ENCODE measurements around the gene NUCKS1.

Gene NUCKS1

GRCh38 chr1:205750138-205751035, at the start of gene NUCKS1:
NUCKS1 (minus strand) TSS chr1:205750182; CDS start chr1:205749973, 209 bp downstream.
- DNase-seq (ENCODE audit: low read depth in 1 of 2, low spot score in 1 of 2), result peak; percentile 89 to 92

GRCh38 chr1:205798577-205798976, 48.6 kb upstream of the NUCKS1 start:
- DNase-seq (ENCODE audit: low read depth in 1 of 2, low spot score in 1 of 2), result no peak

- DNase-seq (ENCODE audit: low read depth in 1 of 2, low spot score in 1 of 2), result no peak
Observed at GRCh38 chr1:205797168-205797567, 47.2 kb upstream of the NUCKS1 start.

GRCh38 chr1:205794011-205794730, 44.2 kb upstream of the NUCKS1 start:
- no peak for DNase-seq (ENCODE audit: low read depth in 1 of 2, low spot score in 1 of 2)

- DNase-seq (ENCODE audit: low read depth in 1 of 2, low spot score in 1 of 2), result no peak
Observed at GRCh38 chr1:205792961-205793673, 43.1 kb upstream of the NUCKS1 start.

GRCh38 chr1:205792481-205792881, 42.5 kb upstream of the NUCKS1 start:
- no peak for DNase-seq (ENCODE audit: low read depth in 1 of 2, low spot score in 1 of 2)

GRCh38 chr1:205791568-205792180, 41.7 kb upstream of the NUCKS1 start:
- peak; percentile 27 to 33 for DNase-seq (ENCODE audit: low read depth in 1 of 2, low spot score in 1 of 2)

GRCh38 chr1:205787287-205787916, 37.4 kb upstream of the NUCKS1 start:
- DNase-seq (ENCODE audit: low read depth in 1 of 2, low spot score in 1 of 2), result no peak

GRCh38 chr1:205786601-205787000, 36.6 kb upstream of the NUCKS1 start:
- no peak for DNase-seq (ENCODE audit: low read depth in 1 of 2, low spot score in 1 of 2)

GRCh38 chr1:205785446-205785845, 35.5 kb upstream of the NUCKS1 start:
- no peak for DNase-seq (ENCODE audit: low read depth in 1 of 2, low spot score in 1 of 2)

GRCh38 chr1:205783904-205784303, 33.9 kb upstream of the NUCKS1 start:
- no peak for DNase-seq (ENCODE audit: low read depth in 1 of 2, low spot score in 1 of 2)

- no peak for DNase-seq (ENCODE audit: low read depth in 1 of 2, low spot score in 1 of 2)
Observed at GRCh38 chr1:205783433-205783795, 33.4 kb upstream of the NUCKS1 start.

GRCh38 chr1:205782627-205783432, 32.8 kb upstream of the NUCKS1 start:
- no peak for DNase-seq (ENCODE audit: low read depth in 1 of 2, low spot score in 1 of 2)

- no peak for DNase-seq (ENCODE audit: low read depth in 1 of 2, low spot score in 1 of 2)
Observed at GRCh38 chr1:205780335-205780734, 30.4 kb upstream of the NUCKS1 start.

- DNase-seq (ENCODE audit: low read depth in 1 of 2, low spot score in 1 of 2), result no peak
Observed at GRCh38 chr1:205777994-205778393, 28.0 kb upstream of the NUCKS1 start.

GRCh38 chr1:205775717-205776056, 25.7 kb upstream of the NUCKS1 start:
- no peak for DNase-seq (ENCODE audit: low read depth in 1 of 2, low spot score in 1 of 2)

- DNase-seq (ENCODE audit: low read depth in 1 of 2, low spot score in 1 of 2), result peak; percentile 58 to 65
Observed at GRCh38 chr1:205775015-205775716, 25.2 kb upstream of the NUCKS1 start, which contains the start of gene RAB29. RAB29 (minus strand) TSS chr1:205775482; CDS start chr1:205774956, 526 bp downstream.

- DNase-seq (ENCODE audit: low read depth in 1 of 2, low spot score in 1 of 2), result peak; percentile 9
Observed at GRCh38 chr1:205774198-205775014, 24.4 kb upstream of the NUCKS1 start.

Measured in stimulated activated CD4-positive, alpha-beta T cell treated with anti-CD3 and anti-CD28 coated beads, Interleukin-15, amount 100 ng/mL, for 1 hour (primary cell).